GM18507 (cell line): ENCODE measurements around the gene C1QTNF3.

Experiments
- DNase-seq: peaks from one replicate; pipeline ENCODE4 v3.0.0; 2011; ENCODE audit warnings: low read depth; ENCODE audit not compliant: insufficient read length; ENCODE audit errors: extremely low spot score
- FAIRE-seq: peaks from 2 replicates; lab custom pipeline; 2011; peaks lifted over from hg19 to GRCh38; lab: Jason Lieb, UNC

C1QTNF3 gene

DNA sequence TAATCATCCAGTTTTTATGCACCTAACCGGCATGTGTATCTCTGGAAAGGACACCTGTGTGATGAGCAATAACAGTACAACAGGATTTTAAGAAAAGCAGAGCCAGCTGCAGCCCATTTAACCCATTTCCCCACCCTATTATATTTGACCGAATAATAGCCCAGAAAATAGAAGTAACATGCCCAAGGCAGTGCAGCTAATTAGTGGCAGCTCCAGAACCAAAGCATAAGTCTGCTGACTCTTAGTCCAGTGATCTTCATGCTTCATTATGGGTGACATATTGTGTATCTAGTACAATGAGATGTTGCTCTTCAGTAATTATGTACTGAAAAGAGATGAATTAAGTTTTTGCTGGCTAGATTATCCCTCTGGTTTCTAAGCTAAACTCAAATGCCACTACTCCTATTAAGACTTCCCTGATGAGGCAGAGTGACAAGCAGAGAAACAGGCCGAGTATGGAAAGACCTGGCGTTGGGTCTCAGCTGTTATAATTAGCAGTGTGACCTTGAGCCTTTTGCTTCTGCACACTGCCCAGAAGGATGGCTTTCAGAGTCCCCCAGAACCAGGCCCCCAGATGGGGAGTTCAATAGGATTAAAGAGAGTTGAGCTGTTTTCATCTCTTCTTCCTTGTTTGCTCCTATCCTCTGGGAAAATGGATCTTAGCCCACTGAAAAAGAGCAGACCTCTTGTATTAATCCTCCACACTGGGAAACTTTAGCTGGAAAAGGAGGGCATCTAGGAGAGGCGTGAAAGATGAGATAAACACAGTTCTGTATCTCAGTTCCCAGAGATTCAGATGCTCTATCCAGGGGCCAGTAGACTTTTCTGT is 10.8 kb upstream of the C1QTNF3 start:
- FAIRE-seq = no peak
- no peak for DNase-seq

DNA sequence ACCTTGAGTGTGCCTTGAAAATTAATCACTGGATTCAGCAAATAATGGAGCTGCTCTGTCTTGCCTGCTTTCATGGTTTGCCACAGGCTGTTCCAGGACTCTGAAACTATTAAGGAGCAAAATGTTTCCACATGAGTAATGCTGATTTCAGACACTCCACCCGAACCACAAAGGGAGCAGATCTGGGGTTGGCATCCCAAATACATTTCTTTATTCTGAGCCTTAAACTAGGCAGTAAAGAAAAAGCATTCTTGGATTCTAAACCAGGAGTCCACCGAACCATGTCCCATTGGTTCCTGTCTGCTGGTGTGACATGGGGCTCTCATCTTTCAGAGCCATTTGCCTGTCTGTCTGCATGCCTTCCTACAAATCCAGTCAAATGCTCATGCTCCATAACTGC is 10.1 kb upstream of the C1QTNF3 start:
- no peak for FAIRE-seq
- no peak for DNase-seq

DNA sequence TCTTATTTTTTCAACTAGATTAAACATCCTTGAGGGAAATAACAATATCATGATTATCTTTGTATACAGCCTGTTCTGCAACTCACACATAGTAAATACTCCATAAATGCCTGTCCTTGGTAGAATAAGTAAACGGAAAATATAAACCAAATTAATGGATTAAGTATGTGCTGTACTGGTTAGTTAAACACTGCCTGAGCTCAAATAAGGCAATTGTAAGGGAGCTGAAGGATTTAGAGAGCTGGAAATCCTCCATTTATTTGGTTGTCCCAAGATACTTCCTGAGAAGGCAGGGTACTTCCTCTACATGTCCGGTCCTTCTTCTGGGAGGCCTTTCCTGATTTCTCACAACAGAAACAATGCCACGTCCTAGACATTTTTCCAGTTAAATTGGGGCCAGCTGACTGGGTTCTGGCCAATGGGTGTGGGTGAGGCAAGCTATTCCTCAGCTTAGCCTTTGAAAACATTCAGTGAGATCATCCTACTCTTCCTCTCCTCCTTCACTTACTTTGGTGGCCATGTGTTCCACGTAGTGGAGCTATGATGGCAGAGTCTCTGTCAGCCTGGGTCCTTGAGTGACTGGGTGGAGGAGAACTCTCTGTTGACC is 8.5 kb upstream of the C1QTNF3 start:
- DNase-seq = no peak
- FAIRE-seq = no peak

DNA sequence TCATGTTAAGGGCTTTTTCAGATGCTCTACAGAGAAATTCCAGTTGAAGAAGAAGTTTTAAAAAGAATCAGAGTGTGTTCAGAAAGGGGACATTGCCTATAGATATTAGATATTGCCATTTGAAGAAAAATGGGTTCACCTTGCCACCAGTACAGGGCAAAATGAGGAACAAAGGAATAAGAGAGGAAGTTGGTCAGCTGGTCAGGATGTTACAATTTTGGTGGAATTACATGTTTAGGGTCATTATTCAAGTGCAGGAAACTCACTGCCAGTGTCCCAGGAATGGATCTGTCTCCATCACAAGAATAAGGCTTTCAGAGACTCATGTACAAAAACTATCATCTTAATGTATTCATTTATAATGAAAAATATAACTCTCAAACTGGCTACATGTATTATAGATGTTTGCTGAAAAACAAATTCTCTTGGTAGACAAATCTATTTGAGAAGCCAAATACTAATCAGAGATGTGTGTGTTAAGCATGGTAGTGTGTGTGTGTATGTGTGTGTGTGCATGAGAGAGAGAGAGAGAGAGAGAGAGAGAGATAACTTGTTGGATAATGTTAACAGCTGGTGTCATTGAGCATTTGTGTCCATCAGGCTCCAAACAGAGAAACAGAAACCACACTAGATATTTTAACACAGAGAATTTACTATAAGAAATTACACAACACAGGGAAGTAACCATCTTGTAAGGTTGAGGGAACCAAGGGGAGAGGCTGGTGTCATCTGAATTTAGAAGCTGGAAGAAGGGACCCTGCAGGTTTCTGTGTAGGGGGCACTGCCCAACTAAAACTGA is 5.0 kb upstream of the C1QTNF3 start:
- DNase-seq (no peak), FAIRE-seq (no peak)

DNA sequence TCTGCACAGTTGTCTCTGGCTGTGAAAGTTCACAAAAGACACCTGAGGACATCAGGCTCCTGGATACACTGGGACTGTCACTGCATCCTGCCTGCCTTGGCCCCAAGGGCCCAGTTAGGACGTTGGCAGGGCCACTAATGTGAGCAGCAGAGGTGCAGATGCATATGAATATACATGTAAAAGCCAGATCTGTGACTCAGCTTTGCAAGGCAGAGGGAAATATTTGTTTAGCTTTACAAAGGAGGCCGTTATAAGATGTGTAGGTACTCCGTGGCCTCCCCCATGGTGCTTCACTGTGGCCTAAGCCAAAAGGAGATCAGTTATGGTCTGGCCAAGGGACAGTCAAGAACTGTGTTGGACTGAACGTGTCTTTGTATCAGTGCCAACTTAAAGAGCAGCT is 4.1 kb upstream of the C1QTNF3 start:
- no peak for FAIRE-seq
- no peak for DNase-seq

DNA sequence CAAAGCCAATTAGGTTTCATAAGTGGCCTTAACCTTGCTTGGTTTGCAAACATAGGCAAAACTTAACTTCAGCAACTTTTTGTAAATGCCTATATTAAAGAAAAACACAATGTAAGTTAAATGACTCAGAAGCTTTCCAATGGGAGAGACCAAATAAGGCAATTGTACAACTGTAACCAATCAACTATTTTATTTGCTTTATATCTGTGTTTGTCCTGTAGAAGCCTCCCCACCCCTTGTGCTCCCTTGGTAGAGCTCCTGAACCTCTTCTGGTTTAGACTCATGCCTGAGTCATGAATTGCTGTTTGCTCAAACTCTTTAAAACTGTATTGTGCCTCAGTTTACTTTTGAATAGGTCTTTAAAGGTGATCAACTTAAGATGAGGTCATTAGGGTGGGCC is 3.0 kb upstream of the C1QTNF3 start:
- FAIRE-seq = no peak
- no peak for DNase-seq

DNA sequence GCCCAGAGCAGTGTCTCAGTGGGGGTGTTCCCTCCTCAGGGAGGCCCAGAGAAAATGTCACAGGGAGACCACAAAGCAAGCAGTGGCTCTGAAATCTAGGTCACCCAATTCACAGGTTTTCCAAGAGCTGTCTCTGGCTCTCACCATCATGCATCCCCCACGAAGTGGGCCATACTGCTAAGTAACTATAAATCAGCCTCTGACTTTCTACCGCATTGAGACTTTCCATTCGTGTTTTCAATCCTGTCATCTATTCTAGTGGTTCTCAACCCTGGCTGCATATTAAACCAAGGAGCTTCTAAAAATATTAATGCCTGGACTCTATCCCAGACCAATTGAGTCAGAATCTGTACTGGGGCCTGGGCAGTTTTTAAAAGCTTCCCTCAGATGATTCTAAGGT is 2.0 kb upstream of the C1QTNF3 start:
- DNase-seq (no peak), FAIRE-seq (no peak)

DNA sequence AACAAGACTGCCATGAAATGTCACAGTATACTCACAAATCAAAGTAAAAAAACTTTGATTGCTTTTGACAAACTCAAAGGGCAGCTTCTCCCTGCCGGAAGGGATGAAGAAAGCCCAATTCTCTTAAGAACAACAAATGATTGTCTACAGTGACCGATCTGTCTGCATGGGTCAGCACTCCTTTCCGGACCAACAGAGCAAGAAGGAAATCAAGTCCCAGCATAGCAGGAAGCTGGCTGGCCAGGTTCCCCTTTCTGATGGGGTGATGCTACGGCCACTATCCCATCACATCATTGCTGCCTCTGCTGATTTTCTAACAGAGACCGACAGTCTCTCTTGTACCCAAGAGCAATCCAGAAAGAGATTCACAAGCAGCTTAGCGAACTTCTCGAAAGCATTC is 692 bp downstream of the C1QTNF3 start:
- DNase-seq (no peak), FAIRE-seq (peak; percentile 67)

DNA sequence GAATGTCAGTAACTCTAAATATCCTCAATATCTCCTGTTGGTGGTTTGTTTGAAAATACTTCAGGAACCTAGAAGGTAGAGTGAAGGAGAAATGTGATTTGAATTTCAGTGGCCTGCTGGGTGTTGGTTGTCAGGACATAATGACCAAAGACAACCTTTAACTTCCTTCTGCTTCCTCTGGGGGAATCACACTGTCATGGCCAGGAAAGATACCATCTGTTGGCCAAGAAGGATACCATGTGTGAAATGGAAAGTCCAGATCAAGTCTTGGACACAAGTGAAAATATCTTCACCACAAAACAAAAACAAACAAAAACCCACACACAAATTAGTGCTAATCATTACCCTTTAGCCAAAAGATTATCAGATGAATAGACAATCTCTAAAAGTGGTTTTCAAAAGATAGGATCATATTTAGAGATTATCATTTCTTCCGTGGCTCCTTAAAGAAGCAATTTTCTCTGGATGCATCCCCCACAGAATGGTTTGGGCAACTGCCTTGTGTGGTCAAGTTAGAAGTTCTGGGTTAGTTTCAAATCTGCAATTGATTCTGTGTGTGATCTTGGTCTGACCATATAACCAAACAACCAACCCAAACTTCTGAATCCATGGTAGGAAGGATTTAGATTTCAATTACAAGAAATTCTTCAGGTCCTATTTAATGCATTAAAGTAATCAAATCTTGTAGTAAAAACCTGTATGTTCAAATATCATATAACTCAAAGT is 1.6 kb downstream of the C1QTNF3 start:
- FAIRE-seq (peak; percentile 70), DNase-seq (no peak)

DNA sequence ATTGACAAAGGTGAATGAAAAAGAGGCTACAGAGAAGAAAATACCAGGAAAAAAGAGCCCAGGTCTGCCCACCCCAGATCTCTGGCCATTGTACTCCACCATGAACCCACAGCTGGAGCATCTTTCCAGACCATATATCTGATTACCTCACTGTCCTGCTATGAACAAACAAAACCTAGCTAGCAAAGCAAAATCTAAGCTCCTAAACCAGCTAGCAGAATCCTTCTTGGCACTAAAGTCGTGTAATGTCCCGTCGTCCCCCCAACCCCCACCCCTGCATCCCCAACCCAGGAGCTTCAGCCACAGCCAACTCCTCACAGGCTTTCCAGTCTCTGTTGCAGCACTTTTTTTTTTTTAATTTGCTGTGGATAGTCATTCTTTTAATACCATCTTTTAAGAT is 2.5 kb downstream of the C1QTNF3 start:
- DNase-seq = no peak
- no peak for FAIRE-seq

DNA sequence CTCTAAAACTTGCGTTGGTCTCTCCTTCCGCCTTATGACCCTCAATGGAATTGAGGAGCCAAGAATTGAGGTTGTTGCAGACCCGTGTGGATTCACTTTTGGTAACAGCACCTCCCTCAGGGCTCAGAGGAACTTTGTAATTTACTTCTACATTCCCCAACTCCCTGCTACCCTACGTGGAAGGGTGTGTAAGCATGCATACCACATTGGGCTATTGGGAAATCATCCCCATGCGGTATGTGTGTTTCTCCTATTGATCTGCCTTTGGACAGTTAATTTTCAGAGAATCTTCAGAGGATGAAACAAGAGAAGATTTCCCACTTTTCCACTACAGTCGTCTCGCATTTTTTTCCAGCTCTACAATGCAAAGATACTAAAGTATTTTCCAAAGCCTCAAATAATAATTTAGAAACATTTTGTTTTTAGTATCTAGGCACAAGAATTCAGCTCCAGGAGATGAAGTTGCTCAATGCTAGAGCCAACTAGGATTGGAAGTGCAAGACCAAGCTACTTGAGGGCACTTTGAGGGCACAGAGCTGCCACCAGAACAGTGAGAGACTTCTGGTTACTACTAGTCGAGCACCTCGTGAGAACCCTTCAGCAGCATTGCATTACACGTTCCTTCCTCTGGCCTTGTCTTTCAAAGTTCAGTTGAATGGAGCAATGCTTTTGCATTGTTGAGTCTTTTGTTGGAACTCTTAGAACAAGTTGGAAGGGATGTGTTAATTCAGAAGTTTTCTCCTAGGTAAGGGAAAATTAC is 3.4 kb downstream of the C1QTNF3 start:
- FAIRE-seq = no peak
- DNase-seq = no peak

DNA sequence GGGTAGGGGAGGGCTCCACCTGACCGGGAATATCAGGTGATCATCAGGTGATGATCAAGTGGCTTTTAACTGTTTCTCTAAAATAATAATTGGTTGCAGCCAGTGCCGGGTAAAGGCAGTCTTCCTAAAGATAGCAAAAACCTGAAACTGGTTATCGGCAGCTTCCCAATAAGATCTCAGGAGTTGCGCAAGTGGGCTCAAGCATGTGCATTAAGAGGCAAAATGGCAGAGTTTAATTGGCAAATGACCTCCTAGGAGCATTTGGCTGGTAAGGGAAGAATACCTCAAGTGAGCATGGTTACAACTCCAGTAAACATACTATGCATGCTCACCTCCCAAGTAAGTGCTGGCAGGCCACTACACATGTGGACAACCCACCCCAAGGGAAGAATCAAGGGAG is 4.2 kb downstream of the C1QTNF3 start:
- FAIRE-seq (no peak), DNase-seq (no peak)

DNA sequence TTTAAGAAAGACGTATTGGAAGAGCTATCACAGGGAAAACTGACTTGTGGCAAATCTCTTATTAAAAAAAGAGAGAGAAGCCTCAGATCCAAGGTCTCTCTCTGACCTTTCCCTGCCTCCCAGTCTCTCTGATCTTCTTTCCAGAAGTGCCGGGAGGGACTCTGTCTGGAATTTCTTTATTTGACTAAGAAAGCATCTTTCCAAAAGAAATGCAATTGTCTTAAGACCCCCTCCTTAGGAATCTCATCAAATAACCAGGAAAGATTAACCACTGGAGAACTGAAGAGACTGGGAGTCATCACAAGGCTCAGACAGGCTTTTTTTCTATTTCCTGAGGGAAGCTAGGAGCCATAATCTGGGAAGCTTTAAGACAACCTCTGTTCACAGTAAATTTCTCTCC is 4.6 kb downstream of the C1QTNF3 start:
- FAIRE-seq (no peak), DNase-seq (no peak)

DNA sequence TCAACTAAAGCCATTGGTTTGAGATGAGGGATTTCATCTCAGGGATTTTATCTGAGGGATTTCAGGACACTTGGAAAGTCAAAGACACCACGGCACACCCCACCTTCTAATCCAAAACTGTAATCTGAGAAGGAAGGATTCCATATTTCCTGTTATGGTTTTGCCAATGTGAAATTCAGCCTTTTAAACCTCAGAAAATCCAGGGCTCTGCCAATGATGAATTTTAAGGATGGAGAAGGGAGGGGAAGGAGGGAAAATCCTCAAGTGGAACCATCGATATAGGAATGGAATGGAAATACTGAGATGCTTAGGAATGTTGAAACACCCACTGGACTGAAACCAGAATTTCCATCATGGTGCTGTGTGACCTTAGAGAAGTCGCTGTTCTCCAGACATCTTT is 5.3 kb downstream of the C1QTNF3 start:
- FAIRE-seq = no peak

DNA sequence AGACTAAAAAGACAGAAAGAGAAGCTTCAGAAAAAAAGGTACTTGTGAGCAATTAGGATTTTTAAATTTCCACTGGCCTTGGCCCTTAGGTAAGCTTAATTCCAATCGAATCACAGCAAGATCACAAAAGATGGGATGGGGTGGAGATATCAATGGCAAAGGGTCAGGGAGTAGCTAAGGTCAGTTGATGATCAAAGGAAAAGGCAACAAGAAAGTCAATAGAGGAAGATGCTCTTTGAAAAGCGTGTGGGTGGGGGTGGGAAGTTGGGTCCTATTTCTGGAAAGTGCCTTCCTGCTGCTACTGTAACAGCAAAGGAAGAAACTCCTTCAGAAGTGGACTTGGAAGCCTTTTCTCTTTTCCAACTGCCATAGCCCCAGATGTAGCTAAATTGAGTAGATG is 7.3 kb downstream of the C1QTNF3 start:
- DNase-seq (no peak), FAIRE-seq (no peak)

More for the DNA sequence above, 5.3 kb downstream of the C1QTNF3 start:
- no peak for DNase-seq

DNA sequence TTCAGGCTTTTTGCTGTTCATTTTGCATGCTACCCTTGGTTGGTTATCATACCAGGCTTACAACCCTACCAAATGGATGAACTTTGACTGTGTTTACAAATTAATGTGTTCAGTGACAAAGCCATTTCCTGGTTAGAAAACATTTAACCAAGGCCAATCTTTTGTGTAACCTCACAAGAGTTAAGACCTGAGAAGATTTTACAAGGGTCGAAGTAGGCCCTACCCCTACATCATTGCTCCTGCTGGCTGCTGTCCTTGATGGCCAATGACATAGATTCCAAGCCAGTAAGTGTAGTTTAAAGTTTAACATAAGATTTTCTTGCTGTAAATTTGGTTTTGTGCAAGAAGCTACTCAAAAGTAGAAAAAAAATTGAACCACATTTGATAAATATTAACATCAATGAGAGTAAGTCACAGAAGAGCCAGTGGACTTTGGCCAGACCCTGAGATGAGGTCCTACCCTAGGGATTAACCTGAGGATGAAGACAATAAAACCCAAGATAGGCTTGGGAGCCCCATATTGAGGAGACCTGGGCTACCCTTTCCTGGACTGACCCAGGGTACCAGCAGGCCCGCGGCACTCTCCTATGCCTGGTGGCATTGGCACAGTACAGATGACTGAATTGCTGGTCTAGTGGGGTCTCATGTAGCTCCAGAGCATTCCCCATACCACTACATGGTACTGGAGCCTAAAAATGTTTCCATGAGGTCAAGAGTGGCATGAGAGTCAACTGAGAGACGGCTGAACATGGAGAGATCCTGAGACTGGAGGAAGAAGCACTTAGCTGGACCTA is 8.3 kb downstream of the C1QTNF3 start:
- peak; percentile 83 for FAIRE-seq

DNA sequence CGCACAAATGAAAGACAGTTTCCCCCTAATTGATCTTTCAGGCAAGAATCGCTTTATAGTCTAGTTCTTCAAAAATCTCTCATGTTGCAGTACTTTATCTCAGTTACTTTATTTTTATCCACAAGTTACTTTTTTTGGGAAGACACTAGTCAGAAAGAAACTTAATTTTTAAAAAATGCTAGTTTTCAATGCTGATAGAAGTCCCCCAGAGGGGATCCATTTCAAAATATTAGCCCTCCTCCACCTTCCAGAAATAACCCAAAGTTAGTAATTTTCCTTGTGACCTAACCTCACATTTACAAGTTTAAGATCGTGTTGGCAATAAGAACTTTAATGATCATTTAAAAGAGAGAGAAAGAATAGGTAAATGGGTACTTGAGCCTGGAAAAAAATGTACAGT is 11.0 kb downstream of the C1QTNF3 start:
- FAIRE-seq (peak; percentile 66), DNase-seq (no peak)

More for the DNA sequence above, 8.3 kb downstream of the C1QTNF3 start:
- DNase-seq = no peak

DNA sequence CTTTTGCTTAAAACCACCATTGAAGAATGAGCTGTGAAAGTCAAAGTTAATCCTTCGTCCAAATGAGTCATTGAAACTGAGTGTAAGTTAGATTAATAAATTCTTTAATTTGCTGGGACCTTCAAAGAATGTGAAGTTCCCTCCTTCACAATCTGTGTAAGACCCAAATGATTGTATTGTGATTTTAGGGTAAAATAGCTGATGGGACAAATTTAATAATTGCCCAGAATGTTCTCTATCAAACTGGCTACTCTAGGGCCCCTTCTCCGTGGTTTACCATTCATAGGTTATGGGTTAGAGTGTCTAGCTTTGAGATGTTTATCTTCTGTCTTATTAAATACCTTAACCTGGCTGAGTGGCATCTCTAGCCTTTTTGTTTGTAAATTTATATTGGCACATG is 11.9 kb downstream of the C1QTNF3 start:
- DNase-seq (no peak), FAIRE-seq (no peak)
